Measurements from ENCODE around the gene PCDH1. TPM values are rescaled to one million over a fixed set of nuclear protein-coding genes. Genes with fewer than 3 reads are reported as not detected.
"Not testable (repeated sequence)": the region's sequence is repeated elsewhere in the genome, so short reads cannot be mapped to it uniquely, and the experiment has no call there.

The PCDH1 gene
- total RNA-seq, 1 donor from 2014 or later, result 62.7 TPM

- ATAC-seq, result no peak
Observed at GRCh38 chr5:141828162-141828561, 50.0 kb downstream of the PCDH1 start.

GRCh38 chr5:141826674-141827073 lies 51.5 kb downstream of the PCDH1 start:
- ATAC-seq, result no peak

- no peak for ATAC-seq
Observed at GRCh38 chr5:141825791-141826560, 52.2 kb downstream of the PCDH1 start.

GRCh38 chr5:141825241-141825671 lies 53.0 kb downstream of the PCDH1 start:
- ATAC-seq, result no peak

- no peak for ATAC-seq
Observed at GRCh38 chr5:141824717-141825116, 53.5 kb downstream of the PCDH1 start.

- no peak for ATAC-seq
Observed at GRCh38 chr5:141823056-141823455, 55.2 kb downstream of the PCDH1 start.

- peak; percentile 46 for ATAC-seq
Observed at GRCh38 chr5:141822144-141822543, 56.1 kb downstream of the PCDH1 start.

GRCh38 chr5:141821430-141821925 lies 56.7 kb downstream of the PCDH1 start:
- ATAC-seq, result peak; percentile 36

- not testable (repeated sequence) for ATAC-seq
Observed at GRCh38 chr5:141820686-141821085, 57.5 kb downstream of the PCDH1 start.

- no peak for ATAC-seq
Observed at GRCh38 chr5:141817631-141818030, 60.6 kb downstream of the PCDH1 start.

GRCh38 chr5:141816598-141817399 lies 61.4 kb downstream of the PCDH1 start:
- no peak for ATAC-seq

GRCh38 chr5:141815796-141816180 lies 62.4 kb downstream of the PCDH1 start:
- ATAC-seq, result no peak

- ATAC-seq, result no peak
Observed at GRCh38 chr5:141815051-141815795, 63.0 kb downstream of the PCDH1 start.

- ATAC-seq, result peak; percentile 68
Observed at GRCh38 chr5:141814064-141814964, 63.9 kb downstream of the PCDH1 start.

- ATAC-seq, result no peak
Observed at GRCh38 chr5:141812512-141812911, 65.7 kb downstream of the PCDH1 start.

GRCh38 chr5:141811287-141812155 lies 66.7 kb downstream of the PCDH1 start:
- peak; percentile 45 for ATAC-seq

- no peak for ATAC-seq
Observed at GRCh38 chr5:141810702-141811101, 67.5 kb downstream of the PCDH1 start.

- ATAC-seq, result no peak
Observed at GRCh38 chr5:141809380-141810096, 68.7 kb downstream of the PCDH1 start.

GRCh38 chr5:141808857-141809256 lies 69.4 kb downstream of the PCDH1 start:
- no peak for ATAC-seq

- ATAC-seq, result no peak
Observed at GRCh38 chr5:141807732-141808131, 70.5 kb downstream of the PCDH1 start.
